ENCODE results near the gene PEF1.
"Not testable (repeated sequence)": the region's sequence is repeated elsewhere in the genome, so short reads cannot be mapped to it uniquely, and the experiment has no call there.

The PEF1 gene

GRCh38 chr1:31602081-31602480 lies 42.6 kb downstream of the PEF1 start:
- DNase-seq, result no peak

- no peak for DNase-seq
Measured at GRCh38 chr1:31600641-31601040, 44.0 kb downstream of the PEF1 start.

GRCh38 chr1:31598980-31599379 lies 45.7 kb downstream of the PEF1 start:
- no peak for DNase-seq

- no peak for DNase-seq
Measured at GRCh38 chr1:31596737-31597097, 48.0 kb downstream of the PEF1 start.

GRCh38 chr1:31595836-31596736 lies 48.6 kb downstream of the PEF1 start:
- DNase-seq, result no peak

- peak; percentile 70 for DNase-seq
Measured at GRCh38 chr1:31593770-31594632, 50.7 kb downstream of the PEF1 start.

- DNase-seq, result no peak
Measured at GRCh38 chr1:31593136-31593665, 51.5 kb downstream of the PEF1 start.

- no peak for DNase-seq
Measured at GRCh38 chr1:31592132-31592531, 52.5 kb downstream of the PEF1 start.

GRCh38 chr1:31591425-31592093 lies 53.1 kb downstream of the PEF1 start:
- DNase-seq, result no peak

- DNase-seq, result no peak
Measured at GRCh38 chr1:31588751-31589515, 55.7 kb downstream of the PEF1 start.

GRCh38 chr1:31587720-31588423 lies 56.8 kb downstream of the PEF1 start:
- peak; percentile 23 for DNase-seq

- not testable (repeated sequence) for DNase-seq
Measured at GRCh38 chr1:31587328-31587699, 57.4 kb downstream of the PEF1 start.

- no peak for DNase-seq
Measured at GRCh38 chr1:31586376-31587327, 58.0 kb downstream of the PEF1 start.

GRCh38 chr1:31585736-31586365 lies 58.8 kb downstream of the PEF1 start:
- no peak for DNase-seq

GRCh38 chr1:31584869-31585735 lies 59.6 kb downstream of the PEF1 start:
- no peak for DNase-seq

- no peak for DNase-seq
Measured at GRCh38 chr1:31583995-31584868, 60.4 kb downstream of the PEF1 start.

GRCh38 chr1:31583082-31583994 lies 61.3 kb downstream of the PEF1 start:
- no peak for DNase-seq

Data from NCI-H1105 treated with DMSO at 0.1 percent for 48 hours (cell line).